ENCODE measurements around the gene MAPK14. TPM values are rescaled to one million over a fixed set of nuclear protein-coding genes. Genes with fewer than 3 reads are reported as not detected.
"Not testable (repeated sequence)": the region's sequence is repeated elsewhere in the genome, so short reads cannot be mapped to it uniquely, and the experiment has no call there.

The MAPK14 gene
- total RNA-seq, 1 donor from 2014 or later, result 24.5 TPM

- Histone ChIP-seq H3K4me1 (no peaks in the 10 kb centered on the region), H3K27ac (replicated peaks) (no peak overlapping the region), H3K27me3 (ENCODE audit: low read depth) (no peaks in the 10 kb centered on the region), H3K36me3 (peaks cover 70% of the 10 kb centered on the region), H3K4me3 (no peak overlapping the region), H3K9me3 (replicated peaks) (peaks cover 5% of the 10 kb centered on the region)
- DNase-seq, result no peak
- intact Hi-C loops (cut with micrococcal nuclease), result no loop called here
- no peak for TF ChIP-seq CTCF (IDR thresholded peaks at IDR 0.05; ENCODE audit: borderline replicate concordance)
Measured at GRCh38 chr6:36082318-36082717, 54.7 kb downstream of the MAPK14 start.

- H3K27me3 ChIP-seq (ENCODE audit: low read depth), result no peaks in the 10 kb centered on the region
- no peaks in the 10 kb centered on the region for H3K4me1 ChIP-seq
- no peak overlapping the region for H3K27ac ChIP-seq (replicated peaks)
- intact Hi-C loops (cut with micrococcal nuclease), result no loop called here
- TF ChIP-seq CTCF (IDR thresholded peaks at IDR 0.05; ENCODE audit: borderline replicate concordance), result no peak
- H3K36me3 ChIP-seq, result peaks cover 58% of the 10 kb centered on the region
- H3K9me3 ChIP-seq (replicated peaks), result peaks cover 5% of the 10 kb centered on the region
- no peak overlapping the region for H3K4me3 ChIP-seq
- DNase-seq, result no peak
Measured at GRCh38 chr6:36083446-36083845, 55.8 kb downstream of the MAPK14 start.

- H3K27ac ChIP-seq (replicated peaks); DNase-seq; H3K9me3 ChIP-seq (replicated peaks); H3K27me3 ChIP-seq (ENCODE audit: low read depth); intact Hi-C loops (cut with micrococcal nuclease); H3K4me1 ChIP-seq; H3K4me3 ChIP-seq: not testable (repeated sequence)
- H3K36me3 ChIP-seq, result peaks cover 25% of the 10 kb centered on the region
Measured at GRCh38 chr6:36088204-36088603, 60.6 kb downstream of the MAPK14 start.

- no peak for TF ChIP-seq CTCF (IDR thresholded peaks at IDR 0.05; ENCODE audit: borderline replicate concordance)
- no peak overlapping the region for H3K27ac ChIP-seq (replicated peaks)
- H3K9me3 ChIP-seq (replicated peaks), result no peaks in the 10 kb centered on the region
- intact Hi-C loops (cut with micrococcal nuclease), result no loop called here
- no peaks in the 10 kb centered on the region for H3K4me1 ChIP-seq
- DNase-seq, result no peak
- H3K4me3 ChIP-seq, result no peak overlapping the region
- H3K27me3 ChIP-seq (ENCODE audit: low read depth), result no peaks in the 10 kb centered on the region
- H3K36me3 ChIP-seq, result peaks cover 17% of the 10 kb centered on the region
Measured at GRCh38 chr6:36089048-36089447, 61.4 kb downstream of the MAPK14 start.

- Histone ChIP-seq H3K36me3 (peaks cover 16% of the 10 kb centered on the region), H3K27ac (replicated peaks) (no peak overlapping the region), H3K27me3 (ENCODE audit: low read depth) (no peaks in the 10 kb centered on the region), H3K9me3 (replicated peaks) (no peaks in the 10 kb centered on the region), H3K4me1 (peaks cover 20% of the 10 kb centered on the region), H3K4me3 (no peak overlapping the region)
- intact Hi-C loops (cut with micrococcal nuclease), result no loop called here
- no peak for DNase-seq
- TF ChIP-seq CTCF (IDR thresholded peaks at IDR 0.05; ENCODE audit: borderline replicate concordance), result no peak
Measured at GRCh38 chr6:36094238-36094637, 66.6 kb downstream of the MAPK14 start.

- Histone ChIP-seq H3K4me3 (no peak overlapping the region), H3K36me3 (peaks cover 16% of the 10 kb centered on the region), H3K27me3 (ENCODE audit: low read depth) (no peaks in the 10 kb centered on the region), H3K27ac (replicated peaks) (no peak overlapping the region), H3K9me3 (replicated peaks) (no peaks in the 10 kb centered on the region), H3K4me1 (peaks cover 27% of the 10 kb centered on the region)
- peak; percentile 97 for TF ChIP-seq CTCF (IDR thresholded peaks at IDR 0.05; ENCODE audit: borderline replicate concordance)
- DNase-seq, result peak; percentile 82
- intact Hi-C loops (cut with micrococcal nuclease), result no loop called here
Measured at GRCh38 chr6:36094753-36095496, 67.3 kb downstream of the MAPK14 start.
